Activated CD8-positive, alpha-beta memory T cell treated with anti-CD3 and anti-CD28 coated beads, Interleukin-2, amount 50 U/mL, for 4 hours (primary cell): ENCODE data around the gene SDC4.
"Not testable (repeated sequence)": the region's sequence is repeated elsewhere in the genome, so short reads cannot be mapped to it uniquely, and the experiment has no call there.

Experiments used
- DNase-seq: peaks from one replicate; pipeline ENCODE4 v3.0.0-alpha.2; 2020

Gene SDC4

DNA sequence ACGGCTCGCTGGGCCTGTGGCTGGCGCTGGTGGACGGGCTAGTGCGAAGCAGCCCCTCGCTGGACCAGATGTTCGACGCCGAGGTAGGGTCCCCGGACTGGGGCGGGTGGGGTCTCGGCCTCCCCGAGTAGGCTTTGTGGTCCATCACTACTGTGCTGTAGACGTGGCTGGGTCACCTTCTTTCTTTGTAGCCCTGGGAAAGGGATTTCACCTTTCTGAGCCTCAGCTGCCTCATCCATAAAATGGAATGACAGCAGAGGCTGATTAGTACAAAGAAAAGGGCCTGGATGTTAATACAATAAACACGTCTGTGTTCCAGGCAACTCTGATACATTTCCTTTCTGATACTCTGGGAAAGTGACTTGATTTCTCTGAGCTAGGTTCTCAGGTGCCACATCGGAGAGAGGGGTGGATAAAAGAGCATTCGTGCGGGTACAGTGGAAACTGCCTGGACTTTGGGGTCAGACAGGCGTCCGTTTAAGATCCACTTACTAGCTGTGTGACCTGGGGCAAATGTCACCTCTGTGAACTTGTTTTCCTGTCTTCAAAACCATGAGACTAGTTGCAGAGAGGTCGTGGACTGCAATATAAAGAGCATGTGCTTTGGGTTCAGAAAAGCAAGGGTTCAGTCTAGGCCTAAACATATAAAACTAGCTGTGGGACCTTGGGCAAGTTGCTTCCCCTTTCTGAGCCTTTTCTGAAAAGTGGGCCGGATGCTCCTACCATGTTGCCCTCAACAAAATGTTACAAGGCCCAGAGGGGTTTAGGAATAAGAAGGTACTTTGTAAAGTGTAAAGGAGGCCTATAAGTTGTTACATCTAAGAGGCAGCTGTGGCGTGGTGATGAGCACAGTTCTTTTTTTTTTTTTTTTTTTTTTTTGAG lies 15.6 kb upstream of the SDC4 start:
- DNase-seq: no peak

DNA sequence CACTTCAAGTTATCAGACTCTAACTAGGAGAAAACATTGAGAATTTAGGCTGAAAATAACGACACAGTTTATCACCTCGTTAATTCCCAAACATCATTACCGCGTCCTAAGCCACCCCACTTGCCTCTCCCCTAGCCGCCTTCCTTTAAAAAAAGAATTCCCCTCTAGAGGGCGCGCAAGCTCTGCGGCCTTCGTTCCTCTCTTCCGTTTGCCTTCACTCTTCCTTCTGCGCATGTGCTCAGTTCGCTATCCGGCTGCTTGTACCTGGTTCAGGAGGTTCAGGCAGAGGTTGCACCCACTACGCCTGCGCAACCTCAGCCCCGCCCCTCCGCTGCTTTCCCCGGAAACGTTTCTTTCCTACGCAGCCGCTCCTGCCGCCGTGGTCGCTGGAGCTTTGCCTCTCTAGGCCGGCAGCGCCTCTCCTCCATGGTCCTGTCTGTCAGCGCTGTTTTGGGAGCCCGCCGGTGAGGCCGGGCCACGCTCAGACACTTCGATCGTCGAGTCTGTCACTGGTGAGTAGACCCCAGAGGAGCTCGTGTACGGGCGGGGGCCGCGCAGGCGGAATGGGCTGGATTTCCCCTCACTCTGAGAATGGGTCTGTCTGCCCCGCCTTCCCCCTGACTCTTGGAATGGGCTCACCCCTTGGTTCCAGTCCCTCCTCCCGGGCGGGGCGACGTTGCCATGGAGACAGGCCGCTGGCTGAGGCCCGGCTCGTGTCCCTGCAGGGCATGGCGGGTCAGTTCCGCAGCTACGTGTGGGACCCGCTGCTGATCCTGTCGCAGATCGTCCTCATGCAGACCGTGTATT lies 14.8 kb upstream of the SDC4 start, which contains the start of gene SYS1:
TSS of gene SYS1 (plus strand) at position 353 of the 807 bp plus-strand sequence. CDS start at position 729, 376 bp downstream.
- peak; percentile 98 for DNase-seq

DNA sequence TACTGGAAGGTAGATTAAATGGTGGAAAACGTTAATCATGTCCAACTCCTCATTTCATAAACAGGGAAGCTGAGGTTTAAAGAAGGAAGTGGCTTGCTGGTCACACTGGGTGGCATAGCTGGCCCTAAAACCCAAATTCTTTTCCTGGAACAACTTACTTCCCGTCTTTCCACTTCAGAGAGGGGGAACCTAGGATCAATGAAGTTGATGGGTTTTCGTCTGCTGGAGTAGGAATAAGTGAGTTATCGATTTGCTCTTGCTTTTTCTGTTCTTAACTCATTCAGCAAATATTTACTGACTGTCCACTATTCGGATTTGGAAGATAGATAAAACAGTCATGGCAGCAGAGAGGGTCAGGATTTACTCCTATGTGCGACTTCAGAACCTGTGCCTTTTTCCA lies 13.6 kb upstream of the SDC4 start:
- DNase-seq: no peak

DNA sequence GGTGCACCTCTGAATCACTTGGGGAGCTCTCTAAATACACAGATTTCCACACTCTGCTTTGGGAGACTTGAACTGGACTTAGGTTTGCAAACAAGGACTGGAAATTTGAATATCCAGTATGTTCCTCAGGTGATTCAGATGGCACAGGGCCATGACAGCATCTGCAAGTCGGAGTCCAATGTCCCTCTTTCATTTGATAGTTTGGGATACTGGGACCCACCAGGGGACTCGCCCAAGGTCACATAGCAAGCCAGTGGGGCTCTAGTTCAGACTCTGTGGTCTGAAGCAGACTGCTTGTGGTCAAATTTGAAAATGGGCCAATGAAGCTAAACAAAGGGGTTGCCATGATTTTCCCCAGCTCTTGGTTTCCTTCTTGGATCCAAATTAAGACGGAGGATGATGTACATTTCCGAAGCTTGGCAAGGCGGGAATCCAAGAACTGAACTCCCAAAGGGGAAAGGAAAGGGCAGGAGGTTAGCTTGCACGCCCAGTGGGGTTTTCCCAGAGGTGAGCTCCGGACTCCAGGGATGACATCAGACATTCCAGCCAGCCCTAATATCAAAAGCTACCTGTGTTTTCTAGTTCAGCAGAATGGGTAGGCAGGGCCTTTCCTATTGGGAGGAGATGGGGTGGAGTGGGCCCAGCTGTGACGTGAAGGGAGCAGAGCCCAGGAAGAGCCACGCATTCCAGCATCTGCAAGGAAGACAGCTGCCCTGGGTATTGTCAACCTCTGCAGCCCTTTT lies 11.4 kb upstream of the SDC4 start:
- DNase-seq: no peak

DNA sequence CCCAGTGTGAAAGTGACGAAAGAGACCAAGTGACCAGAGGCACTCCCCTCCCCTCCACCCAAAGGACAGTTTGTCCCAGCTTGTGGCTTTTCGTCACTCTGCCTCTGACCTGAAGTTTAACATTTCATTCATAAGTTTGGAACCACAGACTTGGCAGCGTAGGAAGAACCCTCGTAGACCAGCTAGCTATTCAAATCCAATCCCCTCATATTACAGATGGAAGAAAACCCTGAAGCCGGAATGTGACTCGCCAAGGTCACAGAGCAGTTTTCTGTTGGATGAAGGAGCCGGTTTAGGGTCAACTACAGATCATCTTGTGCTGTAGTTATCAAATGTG lies 10.8 kb upstream of the SDC4 start:
- no peak for DNase-seq

DNA sequence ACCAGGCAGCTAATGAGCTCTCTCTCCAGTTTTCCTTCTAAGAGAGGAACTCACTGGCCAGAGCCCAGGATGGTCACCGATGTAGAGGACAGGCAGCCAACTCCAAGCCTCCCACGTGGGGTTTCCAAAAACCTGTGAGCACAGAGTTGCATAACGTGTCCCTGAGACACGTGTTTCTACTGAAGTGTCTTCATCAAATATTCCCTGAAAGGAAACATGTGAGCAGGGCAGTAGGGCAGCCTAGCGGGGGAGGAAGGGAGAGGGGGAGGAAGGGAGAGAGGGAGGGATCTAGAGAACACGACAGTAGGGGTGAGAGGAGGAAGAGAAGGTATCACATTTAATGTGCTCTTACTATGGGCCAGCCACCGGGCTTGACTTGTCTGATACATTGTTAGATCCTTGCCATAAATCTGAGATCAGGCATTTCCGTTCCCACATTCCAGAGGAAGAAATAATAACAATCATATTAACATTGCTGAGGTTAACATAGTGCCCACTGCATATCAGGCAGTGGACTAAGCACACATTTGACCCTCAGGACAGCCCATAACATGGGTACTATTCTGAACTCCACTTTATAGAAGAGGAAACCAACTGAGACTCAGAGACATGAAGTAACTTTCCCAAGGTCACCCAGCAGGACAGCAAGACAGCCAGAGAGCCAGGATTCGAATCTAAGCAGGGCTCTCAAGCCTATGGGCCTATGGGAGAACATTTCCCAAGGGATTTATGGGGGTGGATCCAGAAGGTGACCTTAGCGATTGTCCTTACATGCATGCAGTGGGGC lies 10.3 kb upstream of the SDC4 start:
- DNase-seq: no peak

DNA sequence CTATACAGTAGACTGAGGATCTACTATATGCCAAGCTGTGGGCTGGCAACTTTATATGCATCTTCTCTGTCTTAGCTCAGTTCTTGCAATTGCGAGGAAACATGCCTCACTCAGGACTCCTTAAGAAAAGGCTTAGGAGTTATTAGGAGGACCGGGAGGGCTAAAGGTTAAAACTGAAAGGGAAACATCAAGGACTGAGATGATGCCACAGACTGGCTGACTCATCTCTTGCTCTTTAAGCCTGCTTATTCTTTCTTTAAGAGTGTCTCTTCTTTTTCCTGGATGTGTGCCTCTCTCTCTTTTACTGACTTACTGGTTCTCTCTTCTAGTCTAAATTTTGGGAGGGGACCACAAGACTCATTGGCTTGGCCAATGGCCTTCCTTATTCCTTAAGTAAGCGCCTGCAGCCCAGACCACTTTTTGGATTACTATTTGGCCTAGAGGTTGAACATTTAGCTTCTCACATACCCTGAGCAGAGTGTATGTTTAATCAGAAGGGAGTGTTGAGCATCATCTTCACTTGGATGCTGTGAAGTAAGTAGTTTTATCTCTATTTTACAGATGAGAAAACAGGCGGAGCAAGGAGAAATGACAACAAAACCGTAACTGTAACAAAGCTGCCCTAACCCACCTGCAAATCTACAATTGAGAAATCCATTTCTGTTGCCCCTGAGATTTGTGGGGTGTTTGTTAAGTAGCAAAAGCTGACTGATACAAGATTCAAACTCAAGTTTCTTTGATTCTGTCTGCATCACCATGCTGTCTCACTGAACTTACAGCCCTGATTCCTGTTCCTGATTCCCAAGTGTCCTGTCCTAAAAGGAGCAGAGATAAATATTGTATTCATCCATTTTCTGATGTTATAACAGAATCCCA lies 7.2 kb upstream of the SDC4 start:
- no peak for DNase-seq

DNA sequence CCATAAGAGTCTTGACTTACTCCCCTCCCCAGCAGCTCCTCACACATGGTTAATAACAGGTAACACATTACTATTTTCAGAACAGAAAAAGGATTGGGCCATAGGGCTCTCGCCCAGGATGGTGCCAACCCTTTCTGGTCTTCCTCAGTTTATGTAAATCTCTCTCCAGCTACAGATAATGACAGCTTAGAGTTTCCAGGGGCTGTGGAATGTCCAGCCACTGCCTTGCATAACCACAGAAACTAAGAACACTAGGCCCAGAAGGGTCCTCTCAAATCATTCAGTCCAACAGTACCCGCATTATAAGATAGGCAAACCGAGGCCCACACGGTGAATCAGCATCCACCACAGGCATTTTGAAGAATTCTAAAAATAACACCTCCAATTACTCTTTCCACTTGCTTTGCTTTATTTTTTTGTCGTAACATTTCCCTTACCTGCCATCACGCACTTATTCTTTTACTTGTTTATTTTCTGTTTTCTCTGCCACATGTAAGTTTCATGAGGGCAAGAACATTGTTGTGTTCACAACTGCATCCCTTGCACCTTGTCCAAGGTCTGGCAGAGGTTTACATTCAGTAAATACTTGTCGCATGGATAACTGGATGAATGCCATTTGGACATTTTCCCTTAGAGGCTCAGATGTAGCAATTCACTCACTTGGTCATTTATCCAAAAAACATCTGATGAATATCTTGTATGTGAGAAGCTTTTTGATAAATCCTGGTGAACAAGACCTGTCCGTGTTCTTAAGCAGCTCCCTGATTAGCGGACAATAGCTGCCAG lies 6.4 kb upstream of the SDC4 start:
- DNase-seq: no peak

DNA sequence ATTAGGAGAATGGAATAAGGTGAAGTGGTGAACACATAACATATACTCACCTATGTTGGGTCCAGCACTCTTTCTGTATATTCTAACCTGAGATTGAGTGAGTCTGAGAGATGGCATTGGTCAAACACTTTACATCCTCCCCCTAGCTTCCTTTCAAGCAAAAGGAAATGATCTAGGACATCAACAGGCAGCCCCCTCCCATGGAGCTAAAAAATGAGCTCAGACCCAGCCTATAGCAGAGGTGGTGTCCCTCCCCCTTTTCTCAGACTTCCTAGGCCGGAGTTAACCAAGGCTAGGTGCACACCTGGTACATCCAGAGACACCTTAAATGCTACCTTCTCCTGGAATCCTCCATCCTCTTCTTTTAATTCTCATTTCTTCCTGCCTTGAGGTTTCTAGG lies 5.5 kb upstream of the SDC4 start:
- no peak for DNase-seq

DNA sequence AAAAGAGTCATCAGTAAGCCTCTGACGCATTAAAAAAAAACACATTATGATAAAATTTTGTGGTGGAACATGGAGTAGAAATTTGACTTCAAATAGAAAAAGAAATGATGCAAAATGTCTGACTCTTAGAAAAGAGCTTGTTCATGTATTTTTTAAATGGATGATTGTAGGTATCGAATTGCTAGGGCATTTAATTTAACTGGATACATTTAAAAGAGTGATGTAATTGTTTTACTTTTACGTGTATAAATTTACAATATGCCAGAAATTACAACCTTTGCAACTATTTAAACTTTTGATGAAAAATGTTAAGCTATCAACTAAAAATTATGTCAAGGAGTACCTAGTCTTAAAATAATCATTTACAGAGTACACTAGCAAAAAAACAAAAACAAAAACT lies 4.5 kb upstream of the SDC4 start:
- no peak for DNase-seq

DNA sequence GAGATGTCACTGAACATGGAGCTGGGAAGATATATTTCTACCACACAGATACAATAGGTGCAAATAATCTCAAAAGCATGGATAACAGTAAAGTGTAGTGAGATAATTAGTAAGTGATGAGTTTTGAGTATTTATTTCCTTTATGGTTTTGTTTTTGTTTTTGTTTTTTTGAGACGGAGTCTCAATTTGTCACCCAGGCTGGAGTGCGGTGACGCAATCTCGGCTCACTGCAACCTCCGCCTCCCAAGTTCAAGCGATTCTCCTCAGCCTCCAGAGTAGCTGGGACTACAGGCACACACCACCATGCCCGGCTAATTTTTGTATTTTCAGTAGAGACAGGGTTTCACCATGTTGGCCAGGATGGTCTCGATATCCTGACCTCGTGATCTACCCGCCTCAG lies 2.6 kb upstream of the SDC4 start:
- not testable (repeated sequence) for DNase-seq

DNA sequence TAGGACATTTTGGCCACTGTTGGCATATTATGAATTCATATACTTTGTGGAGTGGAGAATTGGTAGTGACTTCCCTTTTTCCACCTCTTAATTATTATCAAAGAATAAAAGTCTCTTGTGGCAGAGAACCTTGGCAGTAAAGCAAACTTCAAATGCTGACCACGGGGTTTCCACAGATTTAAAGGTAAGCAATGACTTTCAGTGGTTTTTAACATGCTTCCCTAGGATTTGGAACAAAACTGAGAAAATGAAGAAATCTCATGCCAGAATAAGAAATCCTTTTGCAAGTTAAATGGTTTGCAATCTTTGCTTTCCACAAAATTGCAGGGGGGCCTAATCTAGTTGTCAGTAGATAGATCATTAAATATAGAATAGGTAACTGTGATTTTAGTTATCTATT lies 2.0 kb upstream of the SDC4 start:
- no peak for DNase-seq

DNA sequence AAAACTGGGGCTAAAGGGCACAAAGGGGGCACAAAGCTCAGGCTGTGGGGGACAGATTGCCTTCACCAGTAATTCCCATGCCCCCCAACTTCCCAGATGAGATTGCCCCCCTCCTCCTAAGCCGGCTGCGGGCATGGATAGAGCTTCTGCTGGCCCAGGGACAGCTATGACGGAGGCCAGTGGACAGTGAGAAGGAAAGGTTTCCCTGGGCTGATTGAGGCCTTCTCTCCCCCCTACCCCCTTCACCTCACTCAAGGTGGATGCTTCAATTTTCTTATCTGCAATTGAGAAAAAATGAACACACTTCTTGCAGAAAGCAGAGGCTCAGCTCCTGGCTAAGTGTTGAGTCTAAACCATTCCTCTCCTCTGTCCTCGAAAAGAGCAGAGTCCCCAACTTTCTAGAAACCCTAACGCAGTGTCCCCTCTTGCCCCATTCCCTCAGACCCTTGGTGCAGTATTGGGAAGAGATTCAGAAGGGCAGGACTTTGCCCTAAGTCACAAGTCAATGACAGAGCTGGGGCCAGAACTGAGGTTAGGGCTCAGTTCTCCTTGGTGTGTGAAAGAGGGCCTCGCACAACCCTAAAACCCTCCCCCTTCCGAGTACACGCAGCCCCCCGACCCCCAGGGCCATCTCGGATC lies 808 bp downstream of the SDC4 start:
- DNase-seq: no peak

DNA sequence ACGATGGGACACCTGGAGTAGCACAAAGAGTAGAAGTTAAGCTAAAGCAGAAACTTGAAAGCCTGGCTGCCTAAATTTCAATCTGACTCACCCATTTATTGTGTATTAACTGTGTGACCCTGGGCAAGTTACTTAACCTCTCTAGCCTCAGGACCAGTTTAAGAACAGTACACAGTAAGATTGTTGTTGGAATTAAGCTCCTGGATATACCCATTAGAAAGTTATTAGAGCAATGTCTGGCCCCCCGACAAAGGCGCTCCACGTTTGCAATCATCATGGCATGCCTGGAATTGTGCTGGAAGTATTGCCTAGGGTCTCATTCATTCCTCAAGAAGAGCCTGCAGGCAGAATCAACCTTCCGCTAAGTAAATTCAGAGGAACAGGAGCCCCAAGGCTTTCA lies 1.4 kb downstream of the SDC4 start:
- no peak for DNase-seq

DNA sequence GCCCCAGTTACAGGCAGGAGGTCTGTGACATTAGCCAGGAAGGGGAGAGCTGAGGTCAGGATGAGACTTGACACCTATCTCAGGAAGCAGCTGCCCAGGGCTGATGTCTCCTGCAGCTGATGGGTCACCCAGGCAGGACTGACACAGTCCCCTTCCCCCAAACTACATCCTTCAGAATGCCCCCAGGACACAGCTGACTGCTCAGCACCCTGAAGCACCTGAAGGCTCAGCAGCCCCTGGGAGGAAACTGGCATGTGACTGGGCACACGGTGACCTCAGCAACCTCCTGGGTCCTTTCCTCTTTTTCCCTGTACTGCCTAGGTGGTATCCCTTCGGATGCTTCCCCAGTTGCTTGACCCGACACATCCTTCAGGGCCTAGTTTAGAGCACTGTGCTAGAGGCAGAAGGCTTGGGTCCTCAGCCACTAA lies 1.9 kb downstream of the SDC4 start:
- no peak for DNase-seq

DNA sequence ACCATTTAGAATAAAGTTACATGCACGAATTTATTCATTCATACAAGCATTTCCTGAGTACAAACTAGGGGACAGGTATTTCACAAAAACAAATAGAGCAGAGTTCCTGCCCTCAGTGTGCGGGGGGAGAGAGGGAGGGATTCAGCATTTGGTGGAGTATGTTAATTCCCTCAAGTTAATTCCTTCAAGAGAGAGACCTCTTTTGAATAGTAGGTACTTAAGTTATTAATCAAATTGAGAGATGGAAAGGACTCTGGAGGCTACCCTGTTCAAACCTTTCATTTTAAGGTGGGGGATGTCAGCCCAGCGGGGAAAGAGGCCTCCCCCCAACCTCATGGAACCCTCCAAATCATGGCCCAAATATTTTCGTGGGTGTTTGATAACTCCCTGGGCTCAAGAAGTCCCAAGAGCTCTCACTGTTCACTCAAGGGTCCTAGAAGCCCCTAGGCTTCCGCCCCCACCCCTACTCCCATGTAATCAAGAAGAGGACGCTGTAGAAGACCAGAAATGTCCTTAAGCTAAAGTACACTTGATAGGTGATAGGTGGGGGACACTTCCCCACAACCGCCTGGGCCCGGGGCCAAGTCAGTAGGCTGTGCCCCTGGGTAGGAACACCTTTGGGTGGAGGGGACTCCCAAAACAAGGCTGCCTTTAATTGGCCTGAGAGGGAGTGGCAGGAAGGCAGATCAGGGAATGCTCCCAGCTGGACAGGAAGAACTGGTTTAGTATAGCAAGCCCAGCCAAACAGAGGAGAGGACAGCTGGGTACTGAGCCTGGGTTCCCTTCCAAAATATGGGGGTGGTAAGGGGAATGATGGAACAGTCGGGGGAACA lies 2.9 kb downstream of the SDC4 start:
- no peak for DNase-seq

DNA sequence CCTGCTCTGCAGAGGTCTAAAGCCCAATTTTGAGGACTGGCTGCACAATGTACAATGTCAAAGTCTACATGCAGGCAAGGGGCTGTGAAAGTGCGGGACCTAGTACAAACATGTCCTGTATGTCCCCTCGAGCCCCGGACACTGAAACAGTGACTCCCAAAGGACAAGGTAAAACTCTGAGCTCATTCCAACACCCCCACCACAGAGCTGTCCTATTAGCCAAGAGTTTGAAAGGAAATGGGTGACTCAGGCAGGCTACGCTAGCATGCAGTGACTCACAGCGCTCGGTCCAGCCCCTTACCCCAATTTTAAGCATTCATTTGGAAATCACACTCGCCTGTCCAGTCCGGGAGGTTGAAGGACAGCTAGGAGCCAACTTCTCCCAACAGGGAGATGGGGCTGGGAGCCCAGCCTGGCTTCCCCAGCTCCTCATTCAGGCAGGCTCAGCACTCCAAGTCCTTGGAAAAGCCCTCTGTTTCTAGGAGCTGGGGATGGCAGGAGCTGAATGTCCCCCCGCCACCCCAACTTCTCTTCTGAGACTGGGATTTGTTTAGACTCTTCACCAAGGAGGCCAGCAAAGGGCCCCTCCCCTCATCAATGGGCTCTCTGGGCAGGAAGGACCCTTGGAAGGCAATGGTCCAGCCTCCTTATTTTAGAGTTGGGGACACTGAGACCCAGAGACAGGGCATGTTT lies 3.9 kb downstream of the SDC4 start:
- DNase-seq: no peak

DNA sequence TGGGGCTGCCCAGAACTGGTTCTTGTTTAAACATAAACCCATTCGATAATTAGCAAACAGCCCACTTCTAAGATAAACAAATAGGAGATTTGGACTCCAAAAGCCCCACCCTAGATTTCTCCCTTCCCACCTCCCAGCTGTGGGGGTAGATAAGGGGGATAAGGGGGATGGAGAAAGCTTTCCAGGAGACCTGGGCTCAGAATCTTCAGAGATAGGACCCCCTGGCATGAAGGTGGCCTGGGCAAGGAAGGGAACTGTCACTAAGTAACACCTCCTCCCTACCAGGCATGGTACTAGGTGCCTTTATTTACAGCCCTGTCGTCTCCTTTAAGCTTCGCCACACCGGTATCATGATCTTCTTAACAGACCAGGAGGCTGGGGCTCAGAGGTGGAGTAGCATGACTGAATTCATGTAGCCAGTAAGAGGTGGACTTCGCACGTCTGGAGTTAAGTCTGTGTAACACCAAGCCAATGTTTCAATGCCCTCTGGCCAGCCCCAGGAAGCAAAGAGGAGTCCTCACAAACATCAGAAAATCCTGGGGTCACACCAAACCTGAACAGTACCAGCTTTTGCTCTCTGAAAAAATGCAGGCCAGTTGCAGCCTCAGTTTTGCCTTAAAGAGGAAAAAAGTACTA lies 4.6 kb downstream of the SDC4 start:
- no peak for DNase-seq
